ENCODE measurements around the gene B4GAT1. TPM values are rescaled to one million over a fixed set of nuclear protein-coding genes. Genes with fewer than 3 reads are reported as not detected.

B4GAT1 gene
- total and polyA plus RNA-seq, 10 of the 15 experiments (the other 5 are each of a cell fraction or from before 2014, with no cell fraction given) = 0.55 to 11.1 (median 4.3) TPM

GRCh38 chr11:66391322-66391721, 43.9 kb upstream of the B4GAT1 start:
- WGBS (ENCODE audit: insufficient coverage, insufficient replicate concordance, low lambda C conversion rate, missing lambda C conversion rate) = under 1% methylated on average over 6 of the region's 6 CpGs
- no peak overlapping the region for H3K4me2 ChIP-seq (ENCODE audit: control insufficient read depth, insufficient read depth)
- H3K9me3 ChIP-seq (replicated peaks; ENCODE audit: control insufficient read depth, insufficient read depth, low read length) = no peaks in the 10 kb centered on the region
- no peak; the same call in 1 of the 3 replicates for ATAC-seq
- H3K27ac ChIP-seq (ENCODE audit: control insufficient read depth, insufficient read depth) = no peak overlapping the region
- H3K27me3 ChIP-seq (replicated peaks in 1 of 2; ENCODE audit: control insufficient read depth in 2 of 2, insufficient read depth in 2 of 2, low read length in 1 of 2) = no peaks in the 10 kb centered on the region
- H4K20me1 ChIP-seq (ENCODE audit: control insufficient read depth, insufficient read depth) = no peaks in the 10 kb centered on the region
- ChIA-PET SMC1A (ENCODE audit: uncharacterized antibody, unreplicated experiment) (interaction anchor here (0.8 to 3.8 kb wide), 2 partner anchors 14 to 80 kb away, joined by 3 to 27 read pairs; no protein-coding TSS in a partner anchor), RAD21 (ENCODE audit: unreplicated experiment) (interaction anchor here (1.4 to 1.7 kb wide), 3 partner anchors 10 to 79 kb away, joined by 3 to 6 read pairs (median 4); partner anchors contain the start of gene SLC29A2), CTCF (interaction anchor here (0.6 to 9.0 kb wide), 9 partner anchors 28 to 289 kb away, joined by 3 to 166 read pairs (median 3); partner anchors contain the start of genes BRMS1, MRPL11 and RBM4B), POLR2A (interaction anchor here (0.5 kb wide), 1 partner anchor 27 kb away, joined by 6 read pairs; no protein-coding TSS in a partner anchor)
- no peak for FAIRE-seq
- no peak overlapping the region for H3K4me3 ChIP-seq
- intact Hi-C loops (cut with micrococcal nuclease; ENCODE audit: unreplicated experiment) (no loop called here), in situ Hi-C loops (cut with MboI) (no loop called here)
- H2AFZ ChIP-seq (ENCODE audit: control insufficient read depth, low read depth, low read length) = no peak overlapping the region
- H3K9ac ChIP-seq (ENCODE audit: control insufficient read depth, insufficient read depth, low read length) = no peak overlapping the region
- peaks cover 1% of the 10 kb centered on the region; the same call in 1 of the 2 replicates for H3K4me1 ChIP-seq (ENCODE audit: control insufficient read depth, insufficient read depth, low read length)
- BruUV-seq (replicated peaks) = no TSS peak
- H3K36me3 ChIP-seq (ENCODE audit: control insufficient read depth in 2 of 2, insufficient read depth in 2 of 2, low read length in 1 of 2) = no peaks in the 10 kb centered on the region
- no peak for DNase-seq (ENCODE audit: low read depth, low spot score)
- no peak for TF ChIP-seq RB1 (IDR thresholded peaks at IDR 0.05; ENCODE audit: borderline replicate concordance)
- TF ChIP-seq SPI1 (IDR thresholded peaks at IDR 0.05; ENCODE audit: borderline replicate concordance, insufficient read depth, low read depth, low read length) = peak; percentile 57; the same call in 1 of the 2 replicates
- TF ChIP-seq TBL1XR1 (IDR thresholded peaks at IDR 0.05; ENCODE audit: low read depth, low read length) = no peak
- peak; percentile 62 for TF ChIP-seq ATF7 (IDR thresholded peaks at IDR 0.05; ENCODE audit: low read depth)
- TF ChIP-seq YY1 (IDR thresholded peaks at IDR 0.05; ENCODE audit: low read depth, low read length) = no peak
- TF ChIP-seq ZZZ3 (IDR thresholded peaks at IDR 0.05; ENCODE audit: control insufficient read depth, insufficient read length, low read depth) = no peak
- TF ChIP-seq FOXK2 (IDR thresholded peaks at IDR 0.05) = no peak
- 0 out of 2 replicates have a peak, but pooled peaks have one; percentile 72 for TF ChIP-seq NR2F1 (conservative IDR thresholded peaks at IDR 0.05)
- no peak for TF ChIP-seq ZNF592 (IDR thresholded peaks at IDR 0.05)
- no peak for TF ChIP-seq ZNF622 (IDR thresholded peaks at IDR 0.05)
- peak; percentile 45 for TF ChIP-seq MTA2 (IDR thresholded peaks at IDR 0.05; ENCODE audit: low read depth)
- no peak for TF ChIP-seq EGR1 (IDR thresholded peaks at IDR 0.05; ENCODE audit: borderline replicate concordance in 1 of 2, low read depth in 2 of 2, low read length in 2 of 2)
- TF ChIP-seq HDAC2 (IDR thresholded peaks at IDR 0.05) = no peak
- TF ChIP-seq BACH1 (IDR thresholded peaks at IDR 0.05; ENCODE audit: borderline replicate concordance) = no peak
- TF ChIP-seq ZBTB11 (CRISPR knock-in tag; IDR thresholded peaks at IDR 0.05) = no peak
- TF ChIP-seq SUPT20H (IDR thresholded peaks at IDR 0.05; ENCODE audit: borderline replicate concordance, control insufficient read depth, low read depth, low read length) = no peak
- no peak for TF ChIP-seq BCL11A (IDR thresholded peaks at IDR 0.05; ENCODE audit: low read depth, low read length)
- no peak for TF ChIP-seq ZNF384 (IDR thresholded peaks at IDR 0.05; ENCODE audit: borderline replicate concordance, low read depth, low read length)
- H3K79me2 ChIP-seq (ENCODE audit: control insufficient read depth, insufficient read depth, low read length) = no peaks in the 10 kb centered on the region
